Activated gamma-delta T cell (primary cell): ENCODE results near the gene FBLN1.
"Not testable (repeated sequence)": the region's sequence is repeated elsewhere in the genome, so short reads cannot be mapped to it uniquely, and the experiment has no call there.

Experiments used
- DNase-seq: peaks from one replicate; lab custom pipeline; 2025; lab: John Stamatoyannopoulos, UW

The FBLN1 gene

DNA sequence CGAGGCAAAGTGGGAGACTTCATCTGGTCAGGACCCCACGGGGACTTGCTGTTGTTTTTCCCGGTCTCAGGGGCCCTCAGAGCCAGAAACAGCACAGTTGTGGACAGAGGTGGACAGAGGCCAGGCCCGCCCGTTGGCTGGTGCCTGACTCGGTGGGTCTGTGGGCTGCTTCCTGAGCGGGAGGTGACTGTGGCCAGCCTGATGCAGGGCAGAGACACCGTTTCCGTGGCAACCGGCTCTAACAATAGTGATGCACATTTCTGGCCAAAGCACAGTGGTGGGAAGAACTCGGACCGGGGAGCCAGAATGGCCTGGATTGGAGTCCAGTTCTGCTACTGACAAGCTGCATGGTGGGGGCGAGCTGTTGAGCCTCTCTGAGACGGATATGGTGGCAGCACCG, 110.3 kb downstream of the FBLN1 start:
- no peak for DNase-seq

DNA sequence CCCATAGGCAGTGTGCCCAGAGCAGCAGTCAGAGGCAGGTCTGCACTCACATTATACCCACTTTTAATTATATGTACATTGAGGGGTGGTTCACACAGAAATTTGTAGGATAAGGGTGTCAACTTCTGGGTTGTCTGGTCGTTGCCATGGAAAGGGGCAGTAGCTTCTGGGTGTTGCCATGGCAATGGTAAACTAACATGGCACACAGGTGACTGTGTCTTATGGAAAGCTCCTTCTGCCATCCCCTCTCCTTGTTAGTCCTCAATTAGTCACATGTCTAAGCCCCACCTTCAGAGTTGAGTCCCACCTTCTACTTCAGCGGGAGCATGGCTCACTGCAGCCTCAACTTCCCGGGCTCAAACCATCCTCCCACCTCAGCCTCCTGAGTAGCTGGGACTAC, 112.7 kb downstream of the FBLN1 start:
- DNase-seq: no peak

DNA sequence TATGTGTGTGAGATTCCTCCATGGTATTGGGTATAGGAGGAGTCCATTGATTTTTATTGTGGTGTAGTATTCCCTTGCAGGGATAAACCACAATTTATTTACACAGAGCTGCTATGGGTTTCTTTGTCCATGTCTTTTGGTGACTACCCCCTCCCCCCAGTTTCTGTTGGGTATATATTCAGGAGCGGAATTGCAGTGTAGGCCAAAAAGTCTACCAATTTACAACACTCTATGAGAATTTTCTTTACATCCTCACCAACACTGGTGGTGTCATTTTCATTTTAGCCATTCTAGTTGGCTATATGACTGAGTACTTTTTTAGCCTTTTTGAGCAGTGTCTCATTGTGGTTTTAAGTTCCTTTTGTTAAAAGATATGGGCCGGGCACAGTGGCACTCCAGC, 113.7 kb downstream of the FBLN1 start:
- no peak for DNase-seq

DNA sequence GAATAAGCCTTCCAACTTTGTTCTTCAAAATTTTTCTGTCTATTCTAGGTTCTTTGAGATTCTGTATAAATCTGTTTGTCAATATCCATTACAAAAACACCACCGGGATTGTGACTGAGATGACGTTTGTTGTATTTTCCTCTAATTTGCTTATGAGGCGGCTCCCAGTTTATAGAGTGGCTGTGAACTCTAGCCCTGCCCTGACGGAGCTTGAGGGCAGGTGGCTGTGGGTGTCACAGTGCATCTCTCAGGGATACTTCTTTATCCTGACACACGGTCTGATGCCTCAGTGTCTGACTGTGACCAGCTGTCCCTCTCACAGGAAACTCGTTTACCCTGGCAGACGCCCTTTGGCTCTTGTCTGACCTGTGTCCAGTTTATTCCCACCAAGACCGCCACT, 115.3 kb downstream of the FBLN1 start:
- DNase-seq: no peak

DNA sequence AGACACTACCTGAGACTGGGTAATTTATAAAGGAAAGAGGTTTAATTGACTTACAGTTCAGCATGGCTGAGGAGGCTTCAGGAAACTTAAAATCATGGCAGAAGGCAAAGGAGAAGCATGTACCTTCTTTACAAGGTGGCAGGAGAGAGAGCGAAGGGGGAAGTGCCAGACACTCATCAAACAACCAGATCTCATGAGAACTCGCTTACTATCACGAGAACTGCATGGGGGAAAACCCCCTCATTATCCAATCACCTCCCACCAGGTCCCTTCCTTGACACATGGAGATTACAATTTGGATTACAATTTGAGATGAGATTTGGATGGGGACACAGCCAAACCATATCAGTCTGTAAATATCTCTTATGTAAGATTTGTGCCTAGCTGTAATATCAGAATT, 118.0 kb downstream of the FBLN1 start:
- no peak for DNase-seq

DNA sequence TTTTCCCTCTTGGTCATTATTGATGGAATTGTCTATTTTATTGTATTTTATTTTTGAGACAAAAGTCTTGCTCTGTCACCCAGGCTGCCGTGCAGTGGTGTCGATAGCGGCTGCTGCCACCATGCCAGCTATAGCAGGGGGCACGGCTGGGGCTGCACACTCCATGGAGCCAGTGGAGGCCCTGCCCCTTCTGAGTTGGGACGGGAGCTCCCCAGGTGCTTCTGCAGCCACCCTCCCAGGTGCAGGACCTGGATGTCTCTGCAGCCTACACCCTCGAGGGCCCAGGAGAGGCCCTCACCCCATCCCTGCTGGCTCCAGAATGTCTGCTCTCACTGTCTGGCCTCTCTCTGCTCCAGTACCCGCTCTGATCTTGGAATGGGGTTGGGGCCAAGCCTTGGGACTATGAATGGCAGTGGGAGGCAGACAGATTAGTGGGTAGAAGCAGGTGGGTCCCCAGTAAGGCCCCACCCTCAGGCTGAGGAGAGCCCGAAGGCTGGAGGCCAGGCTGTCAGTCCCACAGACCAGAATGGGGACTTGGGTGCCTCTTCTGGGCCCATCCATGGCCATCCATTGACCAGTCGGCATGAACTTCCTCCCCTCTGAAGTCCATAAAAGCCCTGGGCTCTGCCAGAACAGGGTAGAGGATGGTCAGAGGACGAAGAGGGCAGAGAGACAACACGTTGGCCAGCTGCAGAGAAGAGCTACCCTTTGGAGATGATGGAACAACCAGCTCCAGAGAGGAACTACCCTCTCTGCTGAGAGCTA, 119.3 kb downstream of the FBLN1 start:
- DNase-seq: no peak

DNA sequence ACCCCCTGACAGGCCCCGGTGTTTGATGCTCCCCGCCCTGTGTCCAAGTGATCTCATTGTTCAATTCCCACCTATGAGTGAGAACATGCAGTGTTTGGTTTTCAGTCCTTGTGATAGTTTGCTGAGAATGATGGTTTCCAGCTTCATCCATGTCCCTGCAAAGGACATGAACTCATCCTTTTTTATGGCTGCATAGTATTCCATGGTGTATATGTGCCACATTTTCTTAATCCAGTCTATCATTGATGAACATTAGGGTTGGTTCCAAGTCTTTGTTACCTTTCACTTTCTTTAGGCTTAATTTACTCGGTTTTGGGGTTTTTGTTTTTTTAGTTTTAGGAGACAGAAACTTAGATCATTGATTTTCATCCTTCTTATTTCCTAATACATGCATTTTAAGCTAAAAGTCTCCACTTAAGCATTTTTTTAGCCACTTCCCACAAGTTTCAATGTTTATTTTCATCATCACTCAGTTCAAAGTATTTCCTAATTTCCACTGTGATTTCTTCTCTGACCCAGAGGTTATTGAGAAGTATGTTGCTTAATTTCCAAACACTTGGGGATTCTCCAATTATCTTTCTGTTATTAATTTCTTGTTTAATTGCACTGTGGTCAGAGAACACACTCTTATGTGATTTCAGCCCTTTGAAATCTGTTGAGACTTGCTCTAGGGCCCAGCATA, 120.9 kb downstream of the FBLN1 start:
- not testable (repeated sequence) for DNase-seq

DNA sequence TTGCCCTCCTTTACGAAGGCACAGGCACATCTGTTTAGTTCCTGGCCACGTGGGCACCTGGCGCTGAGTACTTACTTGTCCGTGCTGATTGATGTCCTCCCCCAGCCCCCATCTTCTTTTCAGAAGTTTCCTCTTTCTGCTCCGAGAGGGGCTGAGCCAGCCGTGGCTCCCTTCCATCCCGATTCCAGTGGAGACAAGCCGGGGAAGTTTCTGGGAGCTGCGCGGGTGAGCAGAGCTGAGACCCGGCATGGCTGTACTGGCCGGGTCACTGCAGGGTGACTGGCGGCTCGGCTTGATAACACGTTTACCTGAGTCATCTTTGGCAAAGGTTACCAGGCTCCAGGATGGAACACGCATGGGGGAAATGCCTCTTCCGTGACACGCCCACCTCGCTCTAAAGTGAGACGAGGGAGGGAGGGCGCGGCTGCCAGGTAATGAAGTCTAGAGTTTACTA, 123.5 kb downstream of the FBLN1 start:
- DNase-seq: no peak

DNA sequence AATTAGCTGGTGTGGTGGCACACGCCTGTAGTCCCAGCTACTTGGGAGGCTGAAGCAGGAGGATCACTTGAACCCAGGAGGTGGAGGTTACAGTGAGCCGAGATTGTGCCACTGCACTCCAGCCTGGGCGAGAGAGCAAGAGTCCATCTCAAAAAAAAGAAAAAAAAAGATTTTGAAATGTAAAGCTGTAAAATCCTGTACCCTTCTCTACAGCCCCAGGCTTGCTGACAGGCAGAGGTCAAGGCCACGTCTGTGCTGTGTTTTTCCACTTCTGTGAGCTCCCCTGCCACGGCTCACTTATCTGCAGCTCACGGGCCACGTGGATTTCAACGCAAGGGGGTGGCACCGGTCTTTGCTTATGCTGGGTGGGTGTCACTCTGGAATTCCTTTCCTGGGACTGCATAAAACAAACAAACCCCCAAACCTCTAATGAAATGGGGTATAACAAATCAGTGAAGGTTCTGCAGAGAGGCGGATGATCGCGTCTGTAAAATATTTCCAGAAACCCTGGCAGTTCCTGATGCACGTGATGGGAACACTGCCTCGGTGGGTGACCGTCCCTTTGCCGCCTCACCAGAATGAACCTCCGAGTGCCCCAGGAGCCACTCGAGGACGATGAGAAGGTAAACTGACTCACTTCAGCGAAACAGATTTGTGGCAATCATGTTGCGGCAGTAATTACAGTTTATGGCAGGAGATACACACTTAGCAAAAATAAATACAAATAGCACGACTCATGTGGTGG, 125.0 kb downstream of the FBLN1 start:
- no peak for DNase-seq

DNA sequence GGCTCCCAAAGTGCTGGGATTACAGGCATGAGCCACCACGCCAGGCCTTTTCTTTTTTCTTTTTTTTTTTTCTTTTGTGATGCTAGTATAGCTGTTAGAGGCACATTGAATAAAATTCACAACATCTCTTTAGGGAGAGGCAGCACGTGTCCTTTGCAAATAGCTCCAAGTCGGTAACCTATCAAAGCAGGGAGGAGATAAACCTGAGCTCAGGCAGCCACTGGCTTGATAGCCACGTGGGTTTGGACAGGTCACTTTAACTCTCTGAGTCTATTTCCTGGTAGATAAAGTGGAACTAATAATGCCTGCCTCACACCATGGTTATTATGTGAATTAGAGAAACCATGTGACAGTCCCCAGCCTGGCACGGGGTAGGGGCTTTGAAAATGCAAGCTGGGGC, 125.8 kb downstream of the FBLN1 start:
- DNase-seq: no peak

DNA sequence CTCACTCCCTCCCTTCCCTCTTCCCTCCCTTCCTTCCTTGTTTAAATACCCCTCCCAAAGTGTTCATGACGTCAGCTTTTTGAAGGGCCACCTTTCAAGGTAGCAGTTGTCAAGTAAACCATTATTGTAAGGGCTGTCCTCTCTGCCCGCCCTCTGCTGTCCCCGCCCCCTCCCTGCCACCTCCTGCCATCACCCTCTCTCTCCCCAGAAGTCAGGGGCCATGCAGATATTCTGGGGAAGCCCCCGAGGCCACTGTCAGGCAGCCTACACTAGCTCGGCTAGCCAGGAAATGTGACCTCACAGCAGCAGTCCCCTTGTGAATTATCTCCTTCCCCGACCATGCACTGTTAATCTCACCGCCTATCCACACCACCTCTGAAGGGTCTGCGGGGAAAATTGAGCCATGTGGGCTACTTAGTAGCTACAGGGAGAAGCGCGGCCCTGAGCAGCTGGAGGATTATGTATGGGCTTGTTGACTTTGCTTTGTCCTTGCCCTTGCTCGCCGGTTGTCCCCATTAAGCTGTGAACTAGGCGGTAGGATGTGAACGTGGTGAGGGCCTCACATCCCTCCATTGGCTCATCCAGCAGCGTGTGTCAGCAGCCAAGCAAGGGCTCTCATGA, 126.9 kb downstream of the FBLN1 start:
- DNase-seq: no peak

DNA sequence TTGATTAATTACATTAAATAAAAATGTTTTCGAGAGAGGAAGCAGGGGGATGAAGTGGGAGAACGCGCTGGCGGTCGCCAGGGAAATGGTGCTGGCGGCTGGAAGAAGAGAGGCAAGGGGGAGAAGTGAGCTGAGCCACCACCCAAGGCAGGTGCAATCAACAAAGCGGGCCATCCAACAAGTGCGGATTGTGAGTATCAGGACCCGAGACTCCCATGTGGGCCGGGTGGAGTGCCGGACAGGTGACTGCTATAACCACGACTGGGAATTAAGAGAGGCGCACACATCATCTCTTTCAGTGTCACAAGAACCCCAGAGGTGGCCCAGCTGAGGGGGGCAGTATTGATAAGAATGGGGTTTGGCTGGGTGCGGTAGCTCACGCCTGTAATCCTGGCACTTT, 127.8 kb downstream of the FBLN1 start:
- DNase-seq: no peak

DNA sequence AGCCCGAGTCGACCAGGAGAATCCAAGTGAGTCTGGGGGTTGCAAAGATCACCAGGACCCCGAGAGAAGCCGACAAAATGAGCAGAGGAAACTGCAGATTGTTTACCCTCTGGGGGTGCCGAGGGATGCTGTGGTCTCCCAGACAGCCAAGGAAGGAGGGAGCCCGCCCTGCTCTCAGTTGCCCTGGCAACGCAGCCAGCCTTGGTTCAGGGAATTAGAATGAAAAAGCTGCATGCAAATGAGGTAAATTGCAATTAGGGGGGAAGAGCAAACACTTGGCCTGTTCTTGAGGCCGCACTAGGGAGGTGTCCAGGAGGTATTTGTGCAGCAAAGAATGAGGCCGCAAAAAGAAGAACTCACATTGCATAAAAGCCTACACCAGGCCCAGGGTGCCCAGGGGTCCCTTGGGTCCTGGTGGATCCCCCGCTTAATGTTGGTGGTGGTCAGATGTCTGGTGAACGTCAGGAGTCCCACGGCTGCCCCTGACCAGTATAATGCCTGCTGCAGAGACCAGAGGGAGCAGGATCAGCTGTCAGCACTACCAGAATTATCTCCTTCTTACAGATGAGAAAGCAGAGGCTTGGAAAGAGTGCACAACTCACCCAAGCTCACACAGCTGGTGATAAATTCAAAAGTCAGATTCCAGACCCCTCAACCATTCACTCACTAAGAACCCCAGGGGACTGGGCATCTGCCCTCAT, 128.6 kb downstream of the FBLN1 start:
- no peak for DNase-seq

DNA sequence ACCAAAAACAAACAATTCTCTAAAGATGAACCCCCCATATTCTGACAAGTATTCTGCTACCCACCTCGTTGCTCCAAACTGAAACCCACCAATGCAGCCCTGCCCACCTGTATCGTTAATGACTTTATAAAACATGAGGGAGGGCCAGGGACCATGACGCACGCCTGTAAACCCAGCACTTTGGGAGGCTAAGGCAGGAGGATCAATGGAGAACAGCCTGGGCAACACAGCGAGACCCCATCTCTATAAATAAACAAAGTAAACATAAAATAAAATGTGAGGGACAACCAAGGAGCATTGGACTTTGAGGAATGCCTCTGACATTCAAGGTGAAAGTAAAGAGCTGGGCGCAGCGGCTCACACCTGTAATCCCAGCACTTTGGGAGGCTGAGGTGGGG, 129.2 kb downstream of the FBLN1 start:
- DNase-seq: no peak

DNA sequence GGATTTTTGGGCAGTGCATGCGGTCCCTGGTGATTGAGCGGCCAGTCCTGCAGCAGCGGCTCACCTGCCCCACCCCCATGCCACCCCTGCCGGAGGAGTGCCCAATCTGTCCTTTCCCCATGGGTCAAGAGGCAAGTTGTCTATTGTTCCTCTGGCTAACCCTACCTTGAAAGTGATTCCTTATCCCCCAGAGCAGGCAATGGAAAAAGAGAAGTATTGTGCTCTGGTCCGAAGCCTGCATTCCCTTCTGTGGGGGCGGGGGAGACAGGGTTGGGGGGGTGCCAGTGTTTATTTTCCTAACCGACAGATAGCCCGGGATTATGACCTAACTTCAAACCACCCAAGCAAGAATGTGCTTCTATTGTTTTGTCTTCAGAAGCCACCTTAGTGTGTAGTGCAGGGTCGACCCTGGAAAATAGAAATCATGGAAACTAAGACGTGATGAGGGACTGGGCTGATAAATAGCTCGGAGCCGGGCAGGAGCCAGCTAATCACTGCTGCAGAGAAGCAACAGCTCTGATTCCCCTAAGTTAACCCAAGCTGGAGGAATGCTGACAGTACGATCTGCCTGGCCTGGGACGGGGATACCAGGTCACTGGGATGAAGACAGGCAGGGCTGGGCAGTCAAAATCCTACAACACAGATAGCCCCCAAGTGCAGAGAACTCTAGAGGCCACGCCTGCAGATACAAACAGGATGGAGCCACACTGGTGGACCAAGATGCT, 130.3 kb downstream of the FBLN1 start:
- no peak for DNase-seq

DNA sequence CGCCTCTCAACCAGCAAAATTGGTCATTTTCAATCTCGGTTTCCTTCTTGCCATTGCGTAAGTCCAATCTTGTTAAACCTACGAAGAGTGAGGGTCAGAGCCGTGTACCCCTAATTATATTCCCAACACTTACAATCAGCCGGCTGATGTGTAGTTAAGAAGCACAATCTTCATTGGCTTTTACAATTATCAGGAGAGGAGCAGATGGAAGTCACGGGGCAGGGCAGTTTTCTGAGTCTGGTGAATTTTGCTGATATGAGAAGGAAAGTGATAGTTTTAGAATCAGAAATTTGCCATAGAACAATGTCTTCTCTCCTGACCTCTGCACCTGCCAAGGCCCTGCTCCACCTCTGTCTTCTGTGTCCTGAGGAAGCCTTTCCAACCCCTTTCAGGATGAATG, 134.0 kb downstream of the FBLN1 start:
- DNase-seq: no peak

DNA sequence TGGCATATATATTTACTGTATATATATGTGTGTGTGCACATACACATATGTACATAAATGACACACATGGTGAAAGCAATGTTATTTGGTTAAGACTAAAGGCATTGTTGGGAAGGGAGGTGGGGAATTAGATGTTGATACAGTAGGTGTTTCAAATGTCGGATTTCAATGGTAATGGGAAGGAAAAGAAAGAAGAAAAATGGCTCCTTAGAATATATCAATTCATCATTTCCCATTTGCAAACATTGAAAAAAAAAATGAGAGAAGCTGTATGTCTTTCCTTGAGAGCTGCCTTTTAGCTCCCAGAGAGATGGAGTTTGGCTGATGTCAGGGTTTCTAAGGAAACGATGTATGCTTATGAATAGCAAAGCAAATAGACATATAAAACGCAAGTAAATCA, 135.5 kb downstream of the FBLN1 start:
- no peak for DNase-seq

DNA sequence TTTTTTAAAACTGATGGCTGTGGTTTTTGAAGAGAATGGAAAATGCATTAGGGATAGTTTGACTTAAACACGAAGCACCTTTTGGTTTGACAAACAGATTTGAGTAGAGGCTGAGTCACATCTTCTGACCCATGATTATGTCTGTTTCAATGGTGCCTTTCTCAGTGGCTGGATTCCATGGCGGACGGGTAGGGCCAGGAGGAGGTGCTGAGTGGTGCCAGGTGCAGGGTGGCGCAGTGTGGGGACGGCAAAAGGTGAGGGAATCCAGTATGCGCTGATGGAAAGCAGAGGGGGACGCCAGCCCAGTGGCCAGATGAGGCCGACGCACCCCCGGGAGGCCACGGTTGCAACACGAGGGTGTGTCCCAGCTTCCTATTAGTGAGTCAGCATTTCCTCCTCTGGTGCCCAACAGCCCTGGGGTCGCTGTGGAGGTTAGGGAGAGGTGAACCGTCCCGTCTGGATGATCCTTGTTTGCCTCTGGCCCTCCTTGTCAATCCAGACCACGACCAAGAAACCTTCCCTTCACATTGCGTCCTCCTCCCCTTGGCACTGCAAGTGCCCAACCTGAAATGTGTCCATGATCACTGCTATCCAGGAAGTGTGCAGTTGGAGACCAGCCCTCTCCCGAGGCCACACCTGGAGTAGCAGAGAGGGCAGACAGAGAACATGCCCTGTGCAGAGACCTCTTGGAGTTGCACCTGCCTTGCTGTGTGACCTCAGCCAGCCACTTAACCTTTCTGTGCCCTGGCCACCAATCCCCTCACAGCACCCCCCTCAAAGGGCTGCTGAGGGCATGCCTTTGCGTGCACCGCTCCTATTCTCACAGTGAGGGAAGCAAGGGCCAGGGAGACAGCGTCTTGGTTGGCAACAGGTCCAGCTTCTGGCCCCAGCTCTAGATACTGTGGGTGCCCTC, 136.4 kb downstream of the FBLN1 start:
- DNase-seq: no peak

DNA sequence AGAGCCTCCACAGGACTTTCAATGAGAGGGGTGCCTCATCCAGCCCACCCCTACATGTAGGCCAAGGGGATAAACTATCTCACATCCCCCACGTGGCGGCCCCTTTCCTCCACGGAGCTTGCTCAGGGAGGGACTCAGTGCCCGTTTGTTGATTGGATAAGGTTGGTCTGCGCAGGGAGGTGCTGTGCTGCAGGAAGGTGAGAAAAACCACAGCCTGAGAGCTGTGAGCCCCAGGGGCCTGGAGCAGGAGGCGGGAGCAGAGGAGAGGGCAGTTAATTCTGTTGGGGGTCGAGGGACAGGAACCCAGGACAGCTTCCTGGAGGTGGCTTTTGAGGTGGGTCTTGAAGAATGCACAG, 137.0 kb downstream of the FBLN1 start:
- no peak for DNase-seq

DNA sequence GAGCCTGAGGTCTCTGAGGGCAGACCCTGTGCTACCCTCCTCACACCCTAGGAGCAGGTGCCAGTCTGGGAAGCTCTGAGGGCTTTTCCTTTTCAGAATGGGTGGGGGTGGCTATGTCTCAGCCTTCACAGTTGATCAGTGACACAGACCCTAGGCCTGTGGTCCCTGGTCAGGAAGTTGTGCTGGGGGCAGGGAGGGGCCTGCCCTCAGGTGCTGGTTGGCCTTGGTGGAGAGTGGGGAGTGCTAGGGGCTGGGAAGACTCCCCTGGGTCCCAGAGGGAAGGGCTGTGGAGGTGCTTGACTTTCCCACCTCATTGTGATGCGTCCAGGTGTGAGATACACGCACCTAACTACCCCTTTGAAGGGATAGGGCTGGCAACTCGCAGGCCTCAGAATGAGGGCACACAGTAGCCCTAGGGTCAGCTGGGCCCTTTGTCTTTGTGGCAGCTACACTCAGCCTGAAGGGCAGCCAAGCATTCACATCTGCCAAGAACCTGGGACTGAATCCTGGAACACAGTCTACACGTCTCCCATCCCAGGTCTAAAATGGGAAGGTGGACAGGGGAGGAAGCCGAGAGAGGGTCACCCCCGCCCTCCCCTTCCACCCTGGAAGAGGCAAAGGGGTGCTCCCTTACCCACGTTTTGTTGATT, 137.7 kb downstream of the FBLN1 start:
- DNase-seq: no peak
